Dorsolateral prefrontal cortex (tissue), 118 donors: ENCODE measurements around the gene ATOSB. TPM values are rescaled to one million over a fixed set of nuclear protein-coding genes. Genes with fewer than 3 reads are reported as not detected.

ENCODE experiments used
- total RNA-seq, 120 experiments: library from RNA; stranded (reverse); gene quantifications; one replicate each; pipeline versions ENCODE4 v1.2.3 to v1.2.4, GENCODE V29; 2022

The ATOSB gene
- total RNA-seq, 120 experiments from 2014 or later: 14.2 to 30.2 (median 22.4) TPM

Other genes starting within 250 kb of the ATOSB start
- 100 to 1,000 TPM in 103 of 120 experiments, 10 to 100 TPM in 17; 40.2 to 234 (median 146) TPM for gene PHF24, start 157.6 kb downstream of the ATOSB start, total RNA-seq
- gene DNAJB5, start 126.1 kb downstream of the ATOSB start, total RNA-seq: 10 to 100 TPM in 107 of 120 experiments, 1 to 10 TPM in 13; 7.7 to 33.7 (median 13.4) TPM
- 100 to 1,000 TPM in 119 of 120 experiments, 10 to 100 TPM in 1; 96.2 to 199 (median 161) TPM for gene VCP, start 43.2 kb downstream of the ATOSB start, total RNA-seq
- 10 to 100 TPM; 12.2 to 38.6 (median 22.1) TPM for gene FANCG, start 35.9 kb downstream of the ATOSB start, total RNA-seq
- 10 to 100 TPM; 14.1 to 39.9 (median 22.4) TPM for gene PIGO, start 19.3 kb downstream of the ATOSB start, total RNA-seq
- 10 to 100 TPM; 36.9 to 78.5 (median 61.0) TPM for gene STOML2, start 12.7 kb downstream of the ATOSB start, total RNA-seq
- 10 to 100 TPM; 28.7 to 55.9 (median 42.0) TPM for gene UNC13B, start 46.1 kb upstream of the ATOSB start, total RNA-seq